ENCODE data around the gene DHX58.

GRCh38 chr17:42118126-42118510 is 5.6 kb upstream of the DHX58 start:
- TF ChIP-seq CTCF (conservative IDR thresholded peaks at IDR 0.05; ENCODE audit: low read depth, low read length) (no peak), EZH2 (IDR thresholded peaks at IDR 0.05; ENCODE audit: borderline replicate concordance, low read depth, low read length, poor library complexity, severe bottlenecking) (no peak)
